ENCODE measurements around the gene NEGR1. TPM values are rescaled to one million over a fixed set of nuclear protein-coding genes. Genes with fewer than 3 reads are reported as not detected.

The NEGR1 gene
- total and polyA plus RNA-seq, 7 donors, result 1.3 to 10.2 (median 2.2) TPM

- no peak for TF ChIP-seq CTCF (IDR thresholded peaks at IDR 0.05)
- H3K27ac ChIP-seq, result no peak overlapping the region
- no peaks in the 10 kb centered on the region for H3K4me1 ChIP-seq
- WGBS, 3 donors, result 75 to 89% (median 79%) methylated on average over 2 of the region's 2 CpGs
- DNase-seq, result no peak
- no peaks in the 10 kb centered on the region for H3K27me3 ChIP-seq (ENCODE audit: insufficient read depth in 3 of 3, low read length in 2 of 3)
- H3K4me3 ChIP-seq, result no peak overlapping the region
- no peak for ATAC-seq
- intact Hi-C loops (cut with DNase I), result no loop called here
- no peaks in the 10 kb centered on the region for H3K9me3 ChIP-seq
- H3K36me3 ChIP-seq (ENCODE audit: insufficient read depth in 1 of 2, low read depth in 1 of 2), result no peaks in the 10 kb centered on the region
These were observed 164.7 kb downstream of the NEGR1 start for GRCh38 chr1:72117621-72118020.

GRCh38 chr1:72115290-72115689, 167.0 kb downstream of the NEGR1 start:
- no peak for TF ChIP-seq CTCF (IDR thresholded peaks at IDR 0.05)
- H3K4me3 ChIP-seq, result no peak overlapping the region
- no peak overlapping the region for H3K27ac ChIP-seq
- H3K9me3 ChIP-seq, result no peaks in the 10 kb centered on the region
- intact Hi-C loops (cut with DNase I), result no loop called here
- no peaks in the 10 kb centered on the region for H3K36me3 ChIP-seq (ENCODE audit: insufficient read depth in 1 of 2, low read depth in 1 of 2)
- no peaks in the 10 kb centered on the region for H3K27me3 ChIP-seq (ENCODE audit: insufficient read depth in 3 of 3, low read length in 2 of 3)
- DNase-seq, result no peak
- 53 to 72% (median 62%) methylated on average over 2 of the region's 2 CpGs for WGBS, 3 donors
- no peak for ATAC-seq
- no peaks in the 10 kb centered on the region for H3K4me1 ChIP-seq

GRCh38 chr1:72111662-72112061, 170.7 kb downstream of the NEGR1 start:
- WGBS, 3 donors, result 65 to 76% (median 73%) methylated on average over 4 of the region's 4 CpGs
- H3K27ac ChIP-seq, result no peak overlapping the region
- ATAC-seq (no peak), DNase-seq (no peak)
- no peaks in the 10 kb centered on the region for H3K4me1 ChIP-seq
- H3K36me3 ChIP-seq (ENCODE audit: insufficient read depth in 1 of 2, low read depth in 1 of 2), result no peaks in the 10 kb centered on the region
- H3K9me3 ChIP-seq, result no peaks in the 10 kb centered on the region
- H3K27me3 ChIP-seq (ENCODE audit: insufficient read depth in 3 of 3, low read length in 2 of 3), result no peaks in the 10 kb centered on the region
- H3K4me3 ChIP-seq, result no peak overlapping the region
- TF ChIP-seq CTCF (IDR thresholded peaks at IDR 0.05), result no peak
- intact Hi-C loops (cut with DNase I), result no loop called here

- ATAC-seq (no peak), DNase-seq (no peak)
- 35 to 38% (median 37%) methylated on average over 2 of the region's 2 CpGs for WGBS, 3 donors
- H3K4me1 ChIP-seq, result no peaks in the 10 kb centered on the region
- no peaks in the 10 kb centered on the region for H3K27me3 ChIP-seq (ENCODE audit: insufficient read depth in 3 of 3, low read length in 2 of 3)
- intact Hi-C loops (cut with DNase I), result no loop called here
- H3K36me3 ChIP-seq (ENCODE audit: insufficient read depth in 1 of 2, low read depth in 1 of 2), result no peaks in the 10 kb centered on the region
- H3K9me3 ChIP-seq, result no peaks in the 10 kb centered on the region
- no peak overlapping the region for H3K27ac ChIP-seq
- H3K4me3 ChIP-seq, result no peak overlapping the region
- TF ChIP-seq CTCF (IDR thresholded peaks at IDR 0.05), result no peak
These were observed 172.4 kb downstream of the NEGR1 start for GRCh38 chr1:72109916-72110315.

- 91 to 93% (median 91%) methylated on average over 2 of the region's 2 CpGs for WGBS, 3 donors
- DNase-seq (no peak), ATAC-seq (no peak)
- no peaks in the 10 kb centered on the region for H3K9me3 ChIP-seq
- TF ChIP-seq CTCF (IDR thresholded peaks at IDR 0.05), result no peak
- no peaks in the 10 kb centered on the region for H3K36me3 ChIP-seq (ENCODE audit: insufficient read depth in 1 of 2, low read depth in 1 of 2)
- no peaks in the 10 kb centered on the region for H3K27me3 ChIP-seq (ENCODE audit: insufficient read depth in 3 of 3, low read length in 2 of 3)
- no peak overlapping the region for H3K27ac ChIP-seq
- H3K4me3 ChIP-seq, result no peak overlapping the region
- intact Hi-C loops (cut with DNase I), result no loop called here
- no peaks in the 10 kb centered on the region for H3K4me1 ChIP-seq
These were observed 177.1 kb downstream of the NEGR1 start for GRCh38 chr1:72105201-72105600.

Data from psoas muscle (tissue), 8 donors.